GM18507 (cell line): ENCODE data around the gene NFE2L3.

Experiments used
- DNase-seq: peaks from one replicate; pipeline ENCODE4 v3.0.0; 2011; ENCODE audit warnings: low read depth; ENCODE audit not compliant: insufficient read length; ENCODE audit errors: extremely low spot score
- FAIRE-seq: peaks from 2 replicates; lab custom pipeline; 2011; peaks lifted over from hg19 to GRCh38; lab: Jason Lieb, UNC

Gene NFE2L3

DNA sequence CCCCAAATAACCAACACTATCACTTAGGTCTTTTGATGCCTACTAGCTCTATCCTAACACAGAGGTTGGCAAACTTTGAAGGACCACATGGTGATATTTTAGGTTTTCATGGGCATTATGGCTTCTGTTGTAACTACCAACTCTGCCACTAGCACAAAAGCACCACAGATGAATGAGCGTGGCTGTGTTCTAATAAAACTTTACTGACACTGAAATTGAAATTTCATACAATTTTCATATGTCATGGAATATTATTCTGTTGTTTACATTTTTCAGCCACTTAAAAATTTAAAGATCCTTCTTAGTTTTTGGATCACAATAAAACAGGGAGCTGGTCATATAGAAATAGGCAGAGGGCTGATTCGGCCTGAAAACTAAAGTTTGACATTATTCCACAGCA, 76.0 kb downstream of the NFE2L3 start:
- DNase-seq (no peak), FAIRE-seq (no peak)

- FAIRE-seq (no peak), DNase-seq (no peak)
These were observed 82.0 kb downstream of the NFE2L3 start for GRCh38 chr7:26233902-26234511.
